Rectal smooth muscle tissue (tissue), 1 donor: ENCODE measurements around the gene PADI2.

ENCODE experiments used
- H3K27ac ChIP-seq: one replicate; pipeline ENCODE4 v1.7.0; 2013; ENCODE audit warnings: low read depth, low read length, inconsistent platforms
- H3K27me3 ChIP-seq: one replicate; pipeline ENCODE4 v1.7.0; 2013; ENCODE audit warnings: low read length; ENCODE audit not compliant: control insufficient read depth, insufficient read depth
- H3K36me3 ChIP-seq: one replicate; pipeline ENCODE4 v1.7.0; 2013; ENCODE audit warnings: low read length; ENCODE audit not compliant: control insufficient read depth, insufficient read depth
- H3K4me1 ChIP-seq: one replicate; pipeline ENCODE4 v1.7.0; 2013; ENCODE audit warnings: low read length; ENCODE audit not compliant: control insufficient read depth, insufficient read depth
- H3K4me3 ChIP-seq: one replicate; pipeline ENCODE4 v1.7.0; 2013; ENCODE audit warnings: low read length
- H3K9ac ChIP-seq: one replicate; pipeline ENCODE4 v1.7.0; 2013; ENCODE audit warnings: low read length

The PADI2 gene

DNA sequence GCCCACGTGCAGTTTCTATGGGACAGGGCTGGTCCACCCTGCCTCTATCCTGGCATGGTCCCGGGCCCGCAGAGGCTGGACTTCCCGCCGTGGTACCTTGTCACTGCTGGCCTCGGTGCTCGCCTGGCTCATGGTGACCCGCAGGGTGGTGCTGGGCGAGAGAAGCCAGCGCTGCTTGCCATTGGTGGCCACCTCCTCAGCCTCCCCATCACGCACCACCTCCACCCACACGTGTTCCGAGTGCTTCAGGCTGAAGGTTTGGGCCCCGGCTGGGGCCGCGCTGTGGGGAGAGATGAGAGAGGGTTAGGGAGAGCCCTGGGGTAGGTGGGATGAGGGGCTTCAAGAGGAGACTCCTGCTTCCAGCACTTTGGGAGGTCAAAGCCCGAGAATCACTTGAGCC lies 14.5 kb downstream of the PADI2 start:
- no peak overlapping the region for H3K9ac ChIP-seq
- H3K4me3 ChIP-seq: no peak overlapping the region
- H3K36me3 ChIP-seq: peaks cover 5% of the 10 kb centered on the region
- no peaks in the 10 kb centered on the region for H3K27me3 ChIP-seq
- H3K4me1 ChIP-seq: no peaks in the 10 kb centered on the region
- no peak overlapping the region for H3K27ac ChIP-seq

DNA sequence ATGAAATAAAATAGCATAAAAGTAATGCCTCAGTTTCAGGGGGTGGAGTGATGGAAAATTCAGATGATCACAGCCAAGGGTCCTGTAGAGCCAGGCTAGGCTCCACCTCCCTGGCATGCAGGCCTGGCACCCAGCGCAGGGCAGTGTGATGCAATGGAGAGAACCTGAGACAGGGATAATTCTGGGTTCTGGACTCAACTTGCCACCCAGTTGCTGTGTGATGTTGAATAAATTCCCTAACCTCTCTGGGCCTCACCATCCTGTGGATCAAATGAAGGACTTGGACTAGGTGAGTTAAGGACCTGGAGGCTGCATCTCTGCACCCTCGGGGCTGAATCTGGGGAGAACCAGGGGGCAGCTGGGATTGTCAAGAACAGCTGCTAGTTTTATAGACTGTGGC lies 17.0 kb downstream of the PADI2 start:
- Histone ChIP-seq H3K4me1 (no peaks in the 10 kb centered on the region), H3K27ac (no peak overlapping the region), H3K36me3 (peaks cover 7% of the 10 kb centered on the region), H3K27me3 (no peaks in the 10 kb centered on the region), H3K4me3 (no peak overlapping the region), H3K9ac (no peak overlapping the region)

GRCh38 chr1:17101261-17101660 lies 18.0 kb downstream of the PADI2 start:
- peaks cover 9% of the 10 kb centered on the region for H3K36me3 ChIP-seq
- no peak overlapping the region for H3K27ac ChIP-seq
- no peak overlapping the region for H3K9ac ChIP-seq
- H3K4me1 ChIP-seq: no peaks in the 10 kb centered on the region
- no peak overlapping the region for H3K4me3 ChIP-seq
- no peaks in the 10 kb centered on the region for H3K27me3 ChIP-seq

DNA sequence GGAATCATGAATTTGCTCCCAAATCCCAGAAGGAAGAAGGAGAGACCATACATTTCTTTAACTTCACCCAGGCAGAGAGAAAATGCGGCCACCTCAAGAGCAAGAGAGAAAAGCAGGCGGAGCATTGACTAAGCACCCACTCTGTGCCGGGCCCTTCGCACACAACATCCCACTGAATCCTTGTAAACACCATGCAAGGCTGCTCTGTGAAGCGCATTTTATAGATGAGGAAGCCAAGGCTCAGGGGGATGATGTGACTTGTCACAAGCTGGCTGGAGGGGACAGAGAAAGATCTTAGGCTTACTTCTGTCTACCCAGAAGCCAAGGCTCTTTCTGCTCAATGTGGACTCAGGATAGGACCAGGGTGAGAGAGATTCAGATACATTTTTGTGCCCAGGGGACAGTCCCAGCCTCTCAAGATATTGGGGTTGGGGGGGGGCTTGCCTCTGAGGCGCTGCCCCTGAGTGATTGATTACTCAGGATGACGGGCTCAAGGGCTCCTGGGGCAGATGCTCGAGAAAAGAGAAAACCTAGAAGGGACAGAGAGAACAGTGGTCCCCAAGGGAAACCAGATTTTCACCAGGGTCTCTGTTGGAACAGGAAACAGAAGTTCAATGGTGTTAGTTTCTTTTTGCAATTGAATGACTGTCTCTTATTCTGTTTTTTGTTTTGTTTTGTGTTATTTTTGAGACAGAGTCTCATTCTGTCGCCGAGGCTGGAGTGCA lies 19.5 kb downstream of the PADI2 start:
- Histone ChIP-seq H3K36me3 (peaks cover 9% of the 10 kb centered on the region), H3K27me3 (no peaks in the 10 kb centered on the region), H3K9ac (no peak overlapping the region), H3K4me1 (no peaks in the 10 kb centered on the region), H3K4me3 (no peak overlapping the region), H3K27ac (no peak overlapping the region)

GRCh38 chr1:17098446-17099317 lies 20.6 kb downstream of the PADI2 start:
- Histone ChIP-seq H3K4me3 (no peak overlapping the region), H3K4me1 (no peaks in the 10 kb centered on the region)

DNA sequence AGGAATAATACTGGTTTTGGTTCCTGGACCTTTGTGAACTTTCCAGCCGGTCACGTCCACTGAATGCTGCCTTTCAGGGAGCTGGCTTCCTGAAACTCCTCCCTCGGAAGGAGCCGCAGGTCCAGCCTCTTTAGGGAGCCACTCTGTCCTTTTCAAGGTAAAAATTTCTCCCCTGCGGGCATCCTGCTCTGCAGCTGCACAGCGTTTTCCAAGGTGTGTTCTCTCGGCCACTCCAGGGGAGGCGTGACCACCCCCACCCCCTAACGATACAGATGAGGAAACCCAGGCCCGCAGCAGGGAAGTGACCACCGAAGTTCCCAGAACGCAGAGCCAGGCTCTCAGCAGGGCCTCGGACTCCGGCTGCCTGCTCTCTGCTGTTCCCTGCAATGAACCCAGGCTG lies 21.5 kb downstream of the PADI2 start:
- no peaks in the 10 kb centered on the region for H3K4me1 ChIP-seq
- H3K27ac ChIP-seq: no peak overlapping the region
- peaks cover 4% of the 10 kb centered on the region for H3K36me3 ChIP-seq
- no peak overlapping the region for H3K4me3 ChIP-seq
- H3K27me3 ChIP-seq: no peaks in the 10 kb centered on the region
- no peak overlapping the region for H3K9ac ChIP-seq

More at GRCh38 chr1:17098446-17099317, 20.6 kb downstream of the PADI2 start:
- no peaks in the 10 kb centered on the region for H3K27me3 ChIP-seq
- no peak overlapping the region for H3K27ac ChIP-seq
- H3K9ac ChIP-seq: no peak overlapping the region
- H3K36me3 ChIP-seq: peaks cover 9% of the 10 kb centered on the region

- Histone ChIP-seq H3K27me3 (no peaks in the 10 kb centered on the region), H3K4me1 (no peaks in the 10 kb centered on the region)
These were observed 22.1 kb downstream of the PADI2 start for GRCh38 chr1:17097147-17097546.

GRCh38 chr1:17096584-17096983 lies 22.7 kb downstream of the PADI2 start:
- no peak overlapping the region for H3K4me3 ChIP-seq
- H3K27ac ChIP-seq: no peak overlapping the region
- H3K27me3 ChIP-seq: no peaks in the 10 kb centered on the region
- H3K4me1 ChIP-seq: no peaks in the 10 kb centered on the region
- peaks cover 4% of the 10 kb centered on the region for H3K36me3 ChIP-seq
- no peak overlapping the region for H3K9ac ChIP-seq

More at GRCh38 chr1:17097147-17097546, 22.1 kb downstream of the PADI2 start:
- H3K4me3 ChIP-seq: no peak overlapping the region
- no peak overlapping the region for H3K27ac ChIP-seq
- H3K9ac ChIP-seq: no peak overlapping the region
- H3K36me3 ChIP-seq: peaks cover 4% of the 10 kb centered on the region

- H3K27ac ChIP-seq: no peak overlapping the region
- no peak overlapping the region for H3K9ac ChIP-seq
- H3K4me3 ChIP-seq: no peak overlapping the region
- H3K27me3 ChIP-seq: no peaks in the 10 kb centered on the region
- no peaks in the 10 kb centered on the region for H3K4me1 ChIP-seq
- peaks cover 4% of the 10 kb centered on the region for H3K36me3 ChIP-seq
These were observed 24.1 kb downstream of the PADI2 start for GRCh38 chr1:17095141-17095540.

- H3K36me3 ChIP-seq: peaks cover 4% of the 10 kb centered on the region
- no peaks in the 10 kb centered on the region for H3K4me1 ChIP-seq
- no peak overlapping the region for H3K9ac ChIP-seq
These were observed 24.6 kb downstream of the PADI2 start for GRCh38 chr1:17094664-17095063.

GRCh38 chr1:17093822-17094393 lies 25.3 kb downstream of the PADI2 start:
- Histone ChIP-seq H3K4me1 (no peaks in the 10 kb centered on the region), H3K36me3 (peaks cover 4% of the 10 kb centered on the region), H3K27me3 (no peaks in the 10 kb centered on the region), H3K27ac (no peak overlapping the region), H3K4me3 (no peak overlapping the region), H3K9ac (no peak overlapping the region)

More at GRCh38 chr1:17094664-17095063, 24.6 kb downstream of the PADI2 start:
- H3K27ac ChIP-seq: no peak overlapping the region
- no peak overlapping the region for H3K4me3 ChIP-seq
- H3K27me3 ChIP-seq: no peaks in the 10 kb centered on the region

DNA sequence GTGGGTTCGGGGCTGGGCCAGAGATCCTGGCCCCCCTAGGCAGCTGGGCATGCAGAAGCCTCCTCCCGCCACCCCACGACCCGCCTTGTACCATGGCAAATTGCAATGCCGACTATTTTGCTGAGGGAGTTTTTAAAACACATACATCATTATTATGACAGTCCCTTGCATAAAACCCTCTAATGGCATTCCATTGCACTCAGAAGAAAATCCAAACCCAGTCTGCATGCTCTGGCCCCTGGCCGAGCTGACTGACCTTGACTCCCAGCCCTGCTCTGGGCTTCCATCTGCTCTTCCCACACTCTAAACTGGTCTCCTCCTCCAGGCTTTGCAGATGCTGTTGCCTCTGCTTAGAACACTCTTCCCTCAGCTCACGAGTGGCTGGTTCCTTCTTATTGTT lies 28.0 kb downstream of the PADI2 start:
- Histone ChIP-seq H3K9ac (no peak overlapping the region), H3K4me1 (no peaks in the 10 kb centered on the region), H3K27ac (no peak overlapping the region), H3K4me3 (no peak overlapping the region), H3K27me3 (no peaks in the 10 kb centered on the region), H3K36me3 (peaks cover 4% of the 10 kb centered on the region)
